DOHH2 (cell line): ENCODE results near the gene CYS1.
"Not testable (repeated sequence)": the region's sequence is repeated elsewhere in the genome, so short reads cannot be mapped to it uniquely, and the experiment has no call there.

ENCODE experiments used
- H3F3A ChIP-seq: fragments of 200-600 bp; sonication (generic), shearing (Covaris generic); 2 replicates; pipeline ENCODE4 v1.6.0; 2016; ENCODE audit warnings: antibody characterized with exemption, mild to moderate bottlenecking; ENCODE audit not compliant: control insufficient read depth, insufficient read depth
- H3K27ac ChIP-seq: fragments of 200-600 bp; sonication (generic); 2 replicates; pipeline ENCODE4 v1.5.1; 2014; ENCODE audit warnings: low read depth, mild to moderate bottlenecking, low read length, moderate library complexity
- H3K27me3 ChIP-seq: fragments of 200-600 bp; sonication (generic); 2 replicates; pipeline ENCODE4 v1.6.1; 2014; ENCODE audit warnings: mild to moderate bottlenecking, low read length, mixed read lengths; ENCODE audit not compliant: control insufficient read depth
- H3K36me3 ChIP-seq: fragments of 200-600 bp; sonication (generic); 2 replicates; pipeline ENCODE4 v1.6.1; 2014; ENCODE audit warnings: mild to moderate bottlenecking, low read length, moderate library complexity, mixed read lengths; ENCODE audit not compliant: control insufficient read depth
- H3K4me1 ChIP-seq: fragments of 200-600 bp; sonication (generic); 2 replicates; pipeline ENCODE4 v1.6.1; 2014; ENCODE audit warnings: mild to moderate bottlenecking, low read length, mixed read lengths; ENCODE audit not compliant: control insufficient read depth
- H3K4me2 ChIP-seq: fragments of 200-600 bp; sonication (generic); 2 replicates; pipeline ENCODE4 v1.6.0; 2014; ENCODE audit warnings: mild to moderate bottlenecking, low read length, moderate library complexity
- H3K4me3 ChIP-seq: fragments of 200-600 bp; sonication (generic); 2 replicates; pipeline ENCODE4 v1.5.1; 2014; ENCODE audit warnings: mild to moderate bottlenecking, low read length, mixed read lengths
- H3K79me2 ChIP-seq: fragments of 200-600 bp; sonication (generic); 2 replicates; pipeline ENCODE4 v1.6.1; 2014; ENCODE audit warnings: mild to moderate bottlenecking, low read length, mixed read lengths; ENCODE audit not compliant: control insufficient read depth
- H3K9me2 ChIP-seq: fragments of 200-600 bp; sonication (generic); replicated peaks from 2 replicates; pipeline ENCODE4 v1.6.1; 2014; ENCODE audit warnings: mild to moderate bottlenecking, low read length, mixed read lengths; ENCODE audit not compliant: control insufficient read depth
- H3K9me3 ChIP-seq: fragments of 200-600 bp; sonication (generic); 2 replicates; pipeline ENCODE4 v1.6.1; 2014; ENCODE audit warnings: antibody characterized with exemption, low read length, mixed read lengths; ENCODE audit not compliant: control insufficient read depth, insufficient read depth
- H4K20me1 ChIP-seq: fragments of 200-600 bp; sonication (generic); 2 replicates; pipeline ENCODE4 v1.6.0; 2014; ENCODE audit warnings: low read depth, mild to moderate bottlenecking, antibody characterized with exemption, low read length, moderate library complexity; ENCODE audit not compliant: control insufficient read depth, insufficient read depth
- EZH2phosphoT487 ChIP-seq: fragments of 200-600 bp; sonication (generic); IDR thresholded peaks from 2 replicates; pipeline ENCODE4 v1.6.1; 2017; ENCODE audit warnings: borderline replicate concordance, mild to moderate bottlenecking, antibody characterized with exemption, low read length, moderate library complexity, mixed read lengths
- TF ChIP-seq, protein P1 (sequence below): fragments of 200-600 bp; sonication (generic); IDR thresholded peaks from one replicate; pipeline ENCODE4 v1.5.1; 2014; ENCODE audit warnings: antibody characterized with exemption, mild to moderate bottlenecking, low read depth, low read length; ENCODE audit not compliant: poor library complexity, severe bottlenecking

The CYS1 gene

DNA sequence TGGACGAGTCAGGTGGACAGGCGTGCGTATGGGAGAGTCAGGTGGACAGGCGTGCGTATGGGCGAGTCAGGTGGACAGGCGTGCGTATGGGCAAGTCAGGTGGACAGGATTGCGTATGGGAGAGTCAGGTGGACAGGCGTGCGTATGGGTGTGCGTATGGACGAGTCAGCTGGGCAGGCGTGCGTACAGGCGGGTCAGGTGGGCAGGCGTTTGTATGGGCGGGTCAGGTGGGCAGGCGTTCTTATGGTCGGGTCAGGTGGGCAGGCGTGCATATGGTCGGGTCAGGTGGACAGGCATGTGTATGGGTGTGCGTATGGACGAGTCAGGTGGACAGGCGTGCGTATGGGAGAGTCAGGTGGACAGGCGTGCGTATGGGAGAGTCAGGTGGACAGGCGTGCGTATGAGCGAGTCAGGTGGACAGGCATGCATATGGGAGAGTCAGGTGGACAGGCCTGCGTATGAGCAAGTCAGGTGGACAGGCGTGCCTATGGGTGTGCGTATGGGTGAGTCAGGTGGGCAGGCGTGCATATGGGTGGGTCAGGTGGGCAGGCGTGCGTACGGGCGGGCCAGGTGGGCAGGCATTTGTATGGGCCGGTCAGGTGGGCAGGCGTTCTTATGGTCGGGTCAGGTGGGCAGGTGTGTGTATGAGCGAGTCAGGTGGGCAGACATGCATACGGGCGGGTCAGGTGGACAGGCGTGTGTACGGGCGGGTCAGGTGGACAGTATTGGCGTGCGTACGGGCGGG lies 69.2 kb downstream of the CYS1 start:
- not testable (repeated sequence) for H3K27ac ChIP-seq, H3K4me1 ChIP-seq, H3K36me3 ChIP-seq, H3K4me2 ChIP-seq, H3K9me2 ChIP-seq, H3F3A ChIP-seq, H3K79me2 ChIP-seq, H3K27me3 ChIP-seq, H4K20me1 ChIP-seq, H3K4me3 ChIP-seq
- peaks cover 31% of the 10 kb centered on the region; the same call in 1 of the 2 replicates for H3K9me3 ChIP-seq

DNA sequence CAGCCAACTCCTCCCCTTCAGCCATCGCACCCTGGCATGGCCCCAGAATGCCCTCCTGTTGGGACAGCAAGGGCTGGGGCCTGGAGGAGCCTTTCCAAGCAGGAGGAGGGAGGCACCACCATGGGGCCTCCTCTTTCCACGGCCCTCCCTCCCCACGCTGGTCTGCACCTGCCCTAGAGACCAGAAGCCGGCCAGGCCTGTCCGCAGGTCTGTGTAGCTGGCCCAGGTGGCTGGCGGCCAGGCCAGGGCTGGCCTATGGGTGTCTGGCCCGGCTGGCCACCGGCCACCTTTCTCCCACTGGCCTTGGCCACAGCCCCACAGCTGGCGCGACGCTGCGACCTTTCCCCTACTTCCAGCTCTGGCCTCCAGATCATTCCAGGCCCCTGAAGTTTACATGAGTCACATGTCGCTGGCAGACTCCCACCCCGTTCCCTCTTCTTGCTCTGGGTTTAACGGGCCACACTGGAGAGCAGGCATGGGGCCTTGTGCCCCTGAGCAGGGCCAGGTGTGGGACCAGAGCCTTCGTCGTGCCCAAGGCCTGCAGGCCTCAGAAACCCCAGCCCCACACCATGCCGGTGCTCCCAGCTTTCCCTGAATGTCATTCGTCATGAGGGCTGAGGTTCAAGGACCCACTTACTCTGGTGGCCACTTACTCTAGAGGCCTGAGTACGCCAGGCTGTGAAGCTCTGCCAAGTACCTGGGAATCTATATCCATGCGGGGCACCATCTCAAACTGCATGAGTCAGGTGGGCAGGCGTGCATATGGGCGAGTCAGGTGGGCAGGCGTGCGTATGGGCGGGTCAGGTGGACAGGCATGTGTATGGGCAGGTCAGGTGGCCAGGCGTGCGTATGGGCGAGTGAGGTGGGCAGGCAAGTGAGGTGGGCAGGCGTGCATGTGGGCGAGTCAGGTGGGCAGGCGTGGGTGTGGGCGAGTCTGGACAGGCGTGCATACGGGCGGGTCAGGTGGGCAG lies 70.1 kb downstream of the CYS1 start:
- H3K27ac ChIP-seq, result no peak overlapping the region
- H4K20me1 ChIP-seq, result no peaks in the 10 kb centered on the region
- no peaks in the 10 kb centered on the region for H3K4me1 ChIP-seq
- no peaks in the 10 kb centered on the region for H3K9me2 ChIP-seq
- H3F3A ChIP-seq, result no peaks in the 10 kb centered on the region
- H3K27me3 ChIP-seq, result no peaks in the 10 kb centered on the region
- H3K36me3 ChIP-seq, result no peaks in the 10 kb centered on the region
- peaks cover 31% of the 10 kb centered on the region; the same call in 1 of the 2 replicates for H3K9me3 ChIP-seq
- TF ChIP-seq, protein P1, sequence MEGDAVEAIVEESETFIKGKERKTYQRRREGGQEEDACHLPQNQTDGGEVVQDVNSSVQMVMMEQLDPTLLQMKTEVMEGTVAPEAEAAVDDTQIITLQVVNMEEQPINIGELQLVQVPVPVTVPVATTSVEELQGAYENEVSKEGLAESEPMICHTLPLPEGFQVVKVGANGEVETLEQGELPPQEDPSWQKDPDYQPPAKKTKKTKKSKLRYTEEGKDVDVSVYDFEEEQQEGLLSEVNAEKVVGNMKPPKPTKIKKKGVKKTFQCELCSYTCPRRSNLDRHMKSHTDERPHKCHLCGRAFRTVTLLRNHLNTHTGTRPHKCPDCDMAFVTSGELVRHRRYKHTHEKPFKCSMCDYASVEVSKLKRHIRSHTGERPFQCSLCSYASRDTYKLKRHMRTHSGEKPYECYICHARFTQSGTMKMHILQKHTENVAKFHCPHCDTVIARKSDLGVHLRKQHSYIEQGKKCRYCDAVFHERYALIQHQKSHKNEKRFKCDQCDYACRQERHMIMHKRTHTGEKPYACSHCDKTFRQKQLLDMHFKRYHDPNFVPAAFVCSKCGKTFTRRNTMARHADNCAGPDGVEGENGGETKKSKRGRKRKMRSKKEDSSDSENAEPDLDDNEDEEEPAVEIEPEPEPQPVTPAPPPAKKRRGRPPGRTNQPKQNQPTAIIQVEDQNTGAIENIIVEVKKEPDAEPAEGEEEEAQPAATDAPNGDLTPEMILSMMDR, result no peak
- no peak for TF ChIP-seq EZH2phosphoT487
- H3K79me2 ChIP-seq, result no peaks in the 10 kb centered on the region
- no peak overlapping the region for H3K4me2 ChIP-seq
- no peak overlapping the region for H3K4me3 ChIP-seq

DNA sequence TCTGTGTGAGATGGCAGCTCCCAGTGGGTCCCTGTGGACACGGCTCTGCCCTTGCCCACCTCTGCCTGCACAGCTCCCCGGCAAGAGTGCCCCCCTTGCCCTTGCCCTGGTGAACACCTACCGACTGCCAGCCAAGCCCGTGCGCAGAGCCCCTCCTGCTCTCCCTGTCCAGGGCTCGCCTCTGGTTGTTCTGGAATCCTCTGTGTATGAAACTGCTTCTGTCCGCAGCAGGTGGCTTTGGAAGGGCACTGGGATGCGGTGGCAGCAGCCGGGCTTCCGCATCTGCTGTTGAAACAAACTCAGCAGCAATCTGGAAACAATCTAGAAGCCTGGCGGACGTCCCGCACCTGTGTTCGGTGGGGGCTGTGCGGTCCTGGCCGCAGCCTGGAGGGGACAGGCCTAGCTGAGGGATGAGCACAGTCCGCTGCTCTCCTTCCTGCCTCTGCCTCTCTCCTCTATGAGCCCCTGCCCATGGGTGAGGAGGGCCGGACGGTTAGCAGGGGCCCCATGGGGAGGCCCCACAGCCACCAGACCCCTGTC lies 70.9 kb downstream of the CYS1 start:
- H3K4me1 ChIP-seq, result no peaks in the 10 kb centered on the region
- no peaks in the 10 kb centered on the region for H3F3A ChIP-seq
- no peak overlapping the region for H3K4me2 ChIP-seq
- no peaks in the 10 kb centered on the region for H3K27me3 ChIP-seq
- no peak for TF ChIP-seq EZH2phosphoT487
- TF ChIP-seq, protein P1, result no peak
- H3K9me3 ChIP-seq, result peaks cover 25% of the 10 kb centered on the region; the same call in 1 of the 2 replicates
- H3K36me3 ChIP-seq, result no peaks in the 10 kb centered on the region
- H3K9me2 ChIP-seq, result no peaks in the 10 kb centered on the region
- H3K79me2 ChIP-seq, result no peaks in the 10 kb centered on the region
- no peak overlapping the region for H3K4me3 ChIP-seq
- no peaks in the 10 kb centered on the region for H4K20me1 ChIP-seq
- H3K27ac ChIP-seq, result no peak overlapping the region
